K562 (cell line): ENCODE data around the gene THRSP. TPM values are rescaled to one million over a fixed set of nuclear protein-coding genes. Genes with fewer than 3 reads are reported as not detected.

Experiments
- ATAC-seq: fragments of 200-7000 bp; cut with Tn5 transposase; 3 replicates; pipeline ENCODE4 v1.9.1; 2020; ENCODE audit warnings: moderate library complexity
- BruUV-seq: library from RNA; stranded (reverse); fragments of 400-500 nt; replicated peaks from 2 replicates; lab custom pipeline; 2021; lab: Mats Ljungman, UMichigan
- CTCF ChIA-PET: fragments of 300-600 bp; formaldehyde crosslinking; extraction: SDS; loops from one replicate; lab custom pipeline; 2021; ENCODE audit warnings: low intra/inter-chr PET ratio; lab: Yijun Ruan, JAX
- POLR2A ChIA-PET: fragments of 300-600, 350-650 bp; sonication (Branson Sonifier 250); formaldehyde crosslinking; extraction: SDS; loops from one replicate; lab custom pipeline; 2021; ENCODE audit warnings: antibody characterized with exemption, inconsistent platforms; lab: Yijun Ruan, JAX
- DNase-seq, 4 experiments: peaks; one replicate each; pipeline versions ENCODE4 v3.0.0 to v3.0.0-alpha.2; 2011 to 2018; ENCODE audit warnings: low spot score in 3 of 4, mixed read lengths in 3 of 4; ENCODE audit errors: extremely low read depth in 1 of 4
- FAIRE-seq: peaks from 2 replicates; lab custom pipeline; 2011; peaks lifted over from hg19 to GRCh38; lab: Jason Lieb, UNC
- H2AFZ ChIP-seq: 2 replicates; pipeline ENCODE4 v1.6.0; 2011; ENCODE audit warnings: low read depth, low read length, control low read depth, inconsistent platforms
- H3K27ac ChIP-seq: fragments of 200-600 bp; 3 replicates; pipeline ENCODE4 v1.8.0; 2011; ENCODE audit warnings: low read depth, mild to moderate bottlenecking, control low read depth, inconsistent platforms, low read length, moderate library complexity, mixed read lengths; ENCODE audit errors: extremely low read depth
- H3K27me3 ChIP-seq, 2 experiments: fragments of 300-600 bp in 1 of 2; 2 replicates in 1 of 2; 3 replicates in 1 of 2; pipeline versions ENCODE4 v1.6.0 to v1.8.0; 2011; ENCODE audit warnings: inconsistent platforms in 2 of 2, low read length in 2 of 2, mild to moderate bottlenecking in 1 of 2, mixed read lengths in 1 of 2, moderate library complexity in 1 of 2; ENCODE audit not compliant: control insufficient read depth in 2 of 2, insufficient read depth in 2 of 2
- H3K36me3 ChIP-seq: fragments of 300-600 bp; 3 replicates; pipeline ENCODE4 v1.8.0; 2011; ENCODE audit warnings: mild to moderate bottlenecking, low read length, inconsistent platforms; ENCODE audit not compliant: control insufficient read depth, insufficient read depth
- H3K4me1 ChIP-seq, 2 experiments: fragments of 200-600 bp in 1 of 2; replicated peaks in 1 of 2; 2 replicates in 1 of 2; 3 replicates in 1 of 2; pipeline versions ENCODE4 v1.5.1 to v1.8.0; 2011; ENCODE audit warnings: inconsistent platforms in 2 of 2, low read length in 2 of 2, mild to moderate bottlenecking in 1 of 2, mixed read lengths in 1 of 2, moderate library complexity in 1 of 2; ENCODE audit not compliant: control insufficient read depth in 2 of 2, insufficient read depth in 2 of 2
- H3K4me2 ChIP-seq: 2 replicates; pipeline ENCODE4 v1.6.1; 2011; ENCODE audit warnings: low read length, control low read depth, inconsistent platforms, mixed read lengths; ENCODE audit not compliant: insufficient read depth
- H3K4me3 ChIP-seq: fragments of 200-600 bp; sonication (generic), shearing (Covaris generic); 2 replicates; pipeline ENCODE4 v1.5.1; 2016; ENCODE audit warnings: control low read depth, inconsistent platforms
- H3K79me2 ChIP-seq: fragments of 200-600 bp; 3 replicates; pipeline ENCODE4 v1.8.0; 2011; ENCODE audit warnings: low read length, inconsistent platforms; ENCODE audit not compliant: control insufficient read depth, insufficient read depth
- H3K9ac ChIP-seq, 2 experiments: 2 replicates each; pipeline versions ENCODE4 v1.6.0 to v1.6.1; 2011; ENCODE audit warnings: low read depth in 2 of 2, low read length in 2 of 2, control low read depth in 1 of 2, inconsistent platforms in 1 of 2, mild to moderate bottlenecking in 1 of 2, mixed read lengths in 1 of 2; ENCODE audit not compliant: insufficient read depth in 1 of 2
- H3K9me1 ChIP-seq: one replicate; pipeline ENCODE4 v1.6.0; 2011; ENCODE audit warnings: inconsistent platforms, mild to moderate bottlenecking, low read length, moderate library complexity; ENCODE audit not compliant: control insufficient read depth, insufficient read depth
- H3K9me3 ChIP-seq: replicated peaks from 2 replicates; pipeline ENCODE4 v1.5.1; 2011; ENCODE audit warnings: low read depth, low read length, inconsistent platforms; ENCODE audit not compliant: control insufficient read depth, insufficient read depth
- H4K20me1 ChIP-seq: replicated peaks from 2 replicates; pipeline ENCODE4 v1.6.1; 2011; ENCODE audit warnings: low read length, inconsistent platforms, mixed read lengths; ENCODE audit not compliant: control insufficient read depth, insufficient read depth
- BRF1 ChIP-seq: IDR thresholded peaks from 3 replicates; pipeline ENCODE4 v1.6.1; 2011; ENCODE audit warnings: borderline replicate concordance, mild to moderate bottlenecking; ENCODE audit not compliant: insufficient read length; ENCODE audit errors: extremely low read depth
- E2F1 ChIP-seq: sonication (generic); formaldehyde crosslinking; IDR thresholded peaks from 2 replicates; pipeline ENCODE4 v1.8.1; 2023; ENCODE audit warnings: mild to moderate bottlenecking, missing genetic modification reagents, moderate library complexity
- E2F6 ChIP-seq, 2 experiments: IDR thresholded peaks; 2 replicates each; pipeline ENCODE4 v1.6.1; 2011; ENCODE audit warnings: borderline replicate concordance in 1 of 2, control low read depth in 1 of 2, low read depth in 1 of 2, low read length in 1 of 2, mild to moderate bottlenecking in 1 of 2, mixed read lengths in 1 of 2, moderate library complexity in 1 of 2; ENCODE audit not compliant: insufficient read depth in 1 of 2, insufficient read length in 1 of 2, poor library complexity in 1 of 2, severe bottlenecking in 1 of 2; ENCODE audit errors: extremely low read depth in 1 of 2
- HDAC3 ChIP-seq: fragments of 450-650 bp; IDR thresholded peaks from 2 replicates; pipeline ENCODE4 v1.6.1; 2018; ENCODE audit warnings: borderline replicate concordance, mild to moderate bottlenecking, moderate library complexity; ENCODE audit not compliant: partially characterized antibody
- MLX ChIP-seq, 2 experiments: fragments of 450-650 bp in 1 of 2; sonication (generic) in 1 of 2; formaldehyde crosslinking; conservative IDR thresholded peaks; 2 replicates each; pipeline versions ENCODE4 v1.4.0 to v1.8.1; 2020 to 2022; ENCODE audit warnings: mild to moderate bottlenecking in 1 of 2, missing genetic modification reagents in 1 of 2
- POLR2AphosphoS2 ChIP-seq: IDR thresholded peaks from 2 replicates; pipeline ENCODE4 v1.6.1; 2012; ENCODE audit warnings: low read length, improper control_type of control experiment
- SNRNP70 ChIP-seq: fragments of 200-400 bp; formaldehyde crosslinking; optimal IDR thresholded peaks from 2 replicates; pipeline ENCODE3; 2017; ENCODE audit warnings: low read depth, low read length
- SRF ChIP-seq, 2 experiments: fragments of 250-450, 450-650 bp in 1 of 2; sonication (Bioruptor Pico) in 1 of 2; sonication (generic) in 1 of 2; formaldehyde crosslinking; IDR thresholded peaks; 2 replicates each; pipeline versions ENCODE4 v1.5.0 to v1.5.1; 2020 to 2022; ENCODE audit warnings: mild to moderate bottlenecking in 1 of 2, missing genetic modification reagents in 1 of 2
- TEAD1 ChIP-seq, 2 experiments: fragments of 450-650 bp in 1 of 2; sonication (generic) in 1 of 2; formaldehyde crosslinking; IDR thresholded peaks; 2 replicates each; pipeline versions ENCODE4 v1.4.0 to v1.8.0; 2020 to 2022; ENCODE audit warnings: mild to moderate bottlenecking in 2 of 2, missing genetic modification reagents in 1 of 2
- ZNF584 ChIP-seq: fragments of 200-800 bp; sonication (Bioruptor generic); IDR thresholded peaks from 2 replicates; pipeline ENCODE4 v1.6.1; 2016; ENCODE audit warnings: low read depth, mild to moderate bottlenecking, missing genetic modification characterization, missing compliant biosample characterization
- WGBS: fragments of 100-300 bp; shearing (Covaris generic); methylation state at CpG from one replicate; pipeline ENCODE4 v1.1.6; 2016; ENCODE audit warnings: low coverage, mixed read lengths; ENCODE audit not compliant: insufficient coverage; ENCODE audit errors: missing lambda C conversion rate; 5-methylcytosine and 5-hydroxymethylcytosine counted together
- in situ Hi-C: fragments of 300-500 bp; cut with MboI; formaldehyde crosslinking; loops from 4 replicates; pipeline ENCODE4 v1.15.0; 2018; ENCODE audit warnings: inconsistent platforms, mixed read lengths
- intact Hi-C: fragments of 100-400 bp; cut with micrococcal nuclease; formaldehyde crosslinking; loops from 2 replicates; pipeline ENCODE4 v1.14.2; 2022
- polyA plus RNA-seq, 8 experiments: library from polyadenylated mRNA; depleted of rRNA in 4 of 8; stranded (reverse) in 5 of 8; unstranded in 3 of 8; fragments of >200 nt; fragmentation: Nextera tagmentation in 2 of 8; fragmentation: Illumina TruSeq in 1 of 8; extraction: Ambion mirVana in 2 of 8; extraction: Trizol in 1 of 8; gene quantifications; 2 replicates each; pipeline versions ENCODE4 v1.2.1 to v1.2.3, GENCODE V29; 2011 to 2014; ENCODE audit warnings: inconsistent platforms in 1 of 8, missing spikeins in 1 of 8
- total RNA-seq, 7 experiments: library from RNA; depleted of rRNA in 6 of 7; stranded (reverse); fragments of >200 nt in 6 of 7; fragmentation: Illumina TruSeq in 2 of 7; extraction: Trizol in 2 of 7; gene quantifications; 2 replicates each; pipeline versions ENCODE4 v1.2.1 to v1.2.3, GENCODE V29; 2011 to 2021; ENCODE audit warnings: low replicate concordance in 1 of 7
- TF ChIP-seq, protein P1 (sequence below): fragments of 450-650 bp; formaldehyde crosslinking; conservative IDR thresholded peaks from 2 replicates; pipeline ENCODE4 v1.4.0; 2022; ENCODE audit warnings: mild to moderate bottlenecking, missing genetic modification characterization

The THRSP gene
- total and polyA plus RNA-seq, 9 of the 15 experiments (the other 6 are each of a cell fraction or from before 2014, with no cell fraction given): 0.23 to 0.56 (median 0.31) TPM; not detected in 2

- no peak for TF ChIP-seq BRF1
- TF ChIP-seq TEAD1 (CRISPR knock-in tag; IDR thresholded peaks at IDR 0.05): no peak
- no peak for TF ChIP-seq E2F6 (IDR thresholded peaks at IDR 0.05; ENCODE audit: borderline replicate concordance in 1 of 2, extremely low read depth in 1 of 2, insufficient read depth in 1 of 2, insufficient read length in 1 of 2, low read depth in 1 of 2, low read length in 1 of 2, poor library complexity in 1 of 2, severe bottlenecking in 1 of 2)
- TF ChIP-seq HDAC3: no peak
- TF ChIP-seq, all 486 proteins: peak for 0
These were observed 47.2 kb downstream of the THRSP start (continued) for GRCh38 chr11:78110830-78111229.

GRCh38 chr11:78111298-78111697 is 47.6 kb downstream of the THRSP start:
- peaks cover 58% of the 10 kb centered on the region for H3K36me3 ChIP-seq
- no peaks in the 10 kb centered on the region for H4K20me1 ChIP-seq
- no peak overlapping the region for H3K9ac ChIP-seq
- no peak overlapping the region for H3K4me3 ChIP-seq
- FAIRE-seq (no peak), DNase-seq (no peak), ATAC-seq (no peak)
- H3K27me3 ChIP-seq: no peaks in the 10 kb centered on the region
- ChIA-PET POLR2A (no interaction called here), CTCF (no interaction called here)
- BruUV-seq: no TSS peak
- 94% methylated on average over 2 of the region's 2 CpGs for WGBS
- no peaks in the 10 kb centered on the region for H3K9me1 ChIP-seq
- H3K4me1 ChIP-seq: no peaks in the 10 kb centered on the region
- no peaks in the 10 kb centered on the region for H3K9me3 ChIP-seq
- H3K27ac ChIP-seq: no peak overlapping the region
- intact Hi-C loops: no loop called here
- in situ Hi-C loops: no loop called here
- no peak overlapping the region for H3K4me2 ChIP-seq
- H2AFZ ChIP-seq: no peak overlapping the region
- no peaks in the 10 kb centered on the region for H3K79me2 ChIP-seq
- no peak for TF ChIP-seq SRF (CRISPR knock-in tag; IDR thresholded peaks at IDR 0.05)
- TF ChIP-seq, protein P1, sequence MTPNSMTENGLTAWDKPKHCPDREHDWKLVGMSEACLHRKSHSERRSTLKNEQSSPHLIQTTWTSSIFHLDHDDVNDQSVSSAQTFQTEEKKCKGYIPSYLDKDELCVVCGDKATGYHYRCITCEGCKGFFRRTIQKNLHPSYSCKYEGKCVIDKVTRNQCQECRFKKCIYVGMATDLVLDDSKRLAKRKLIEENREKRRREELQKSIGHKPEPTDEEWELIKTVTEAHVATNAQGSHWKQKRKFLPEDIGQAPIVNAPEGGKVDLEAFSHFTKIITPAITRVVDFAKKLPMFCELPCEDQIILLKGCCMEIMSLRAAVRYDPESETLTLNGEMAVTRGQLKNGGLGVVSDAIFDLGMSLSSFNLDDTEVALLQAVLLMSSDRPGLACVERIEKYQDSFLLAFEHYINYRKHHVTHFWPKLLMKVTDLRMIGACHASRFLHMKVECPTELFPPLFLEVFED (CRISPR knock-in tag): no peak
- TF ChIP-seq MLX (CRISPR knock-in tag; conservative IDR thresholded peaks at IDR 0.05): no peak
- no peak for TF ChIP-seq SNRNP70
- TF ChIP-seq ZNF584 (CRISPR knock-in tag): no peak
- no peak for TF ChIP-seq E2F1 (CRISPR knock-in tag)
- TF ChIP-seq POLR2AphosphoS2: no peak
